ENCODE measurements around the gene VGLL4.

DNA sequence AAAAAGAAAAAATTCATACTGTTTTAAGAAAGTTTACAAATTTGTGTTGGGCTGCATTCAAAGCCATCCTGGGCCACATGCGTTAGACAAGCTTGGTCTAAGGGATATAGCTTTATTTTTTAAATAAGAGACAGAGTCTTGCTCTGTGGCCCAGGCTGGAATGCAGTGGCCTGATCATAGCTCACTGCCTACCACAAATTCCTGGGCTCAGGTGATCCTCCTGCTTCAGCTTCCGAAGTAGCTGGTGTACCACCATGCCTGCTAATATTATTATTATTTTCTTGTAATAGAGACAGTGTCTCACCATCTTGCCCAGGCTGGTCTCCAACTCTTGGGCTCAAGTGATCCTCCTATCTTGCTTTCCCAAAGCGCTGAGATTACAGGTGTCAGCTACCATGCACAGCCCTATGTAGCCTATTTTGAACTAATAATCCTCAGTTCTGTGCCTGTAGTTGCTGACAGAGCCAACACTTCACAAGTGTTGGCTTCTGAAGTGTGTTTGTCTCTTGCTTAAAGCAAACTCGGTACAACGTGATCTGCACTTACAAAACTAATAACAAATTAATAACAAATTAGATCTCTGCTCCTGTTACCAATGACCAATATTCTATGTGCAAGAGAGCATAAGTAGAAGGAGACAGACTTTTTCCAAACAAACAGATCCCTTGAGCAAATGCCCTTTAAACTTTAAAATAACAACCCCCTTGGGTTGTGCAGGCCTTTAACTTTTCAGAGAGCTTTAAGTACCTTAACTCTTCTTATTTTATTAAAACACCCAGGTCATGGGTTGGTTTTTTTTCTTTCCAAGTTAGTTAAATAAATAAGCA is 135.2 kb downstream of the VGLL4 start:
- no peak for TF ChIP-seq EZH2 (IDR thresholded peaks at IDR 0.05)
- TF ChIP-seq EZH2phosphoT487 (IDR thresholded peaks at IDR 0.05): no peak
- TF ChIP-seq, protein P1, sequence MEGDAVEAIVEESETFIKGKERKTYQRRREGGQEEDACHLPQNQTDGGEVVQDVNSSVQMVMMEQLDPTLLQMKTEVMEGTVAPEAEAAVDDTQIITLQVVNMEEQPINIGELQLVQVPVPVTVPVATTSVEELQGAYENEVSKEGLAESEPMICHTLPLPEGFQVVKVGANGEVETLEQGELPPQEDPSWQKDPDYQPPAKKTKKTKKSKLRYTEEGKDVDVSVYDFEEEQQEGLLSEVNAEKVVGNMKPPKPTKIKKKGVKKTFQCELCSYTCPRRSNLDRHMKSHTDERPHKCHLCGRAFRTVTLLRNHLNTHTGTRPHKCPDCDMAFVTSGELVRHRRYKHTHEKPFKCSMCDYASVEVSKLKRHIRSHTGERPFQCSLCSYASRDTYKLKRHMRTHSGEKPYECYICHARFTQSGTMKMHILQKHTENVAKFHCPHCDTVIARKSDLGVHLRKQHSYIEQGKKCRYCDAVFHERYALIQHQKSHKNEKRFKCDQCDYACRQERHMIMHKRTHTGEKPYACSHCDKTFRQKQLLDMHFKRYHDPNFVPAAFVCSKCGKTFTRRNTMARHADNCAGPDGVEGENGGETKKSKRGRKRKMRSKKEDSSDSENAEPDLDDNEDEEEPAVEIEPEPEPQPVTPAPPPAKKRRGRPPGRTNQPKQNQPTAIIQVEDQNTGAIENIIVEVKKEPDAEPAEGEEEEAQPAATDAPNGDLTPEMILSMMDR (IDR thresholded peaks at IDR 0.05): no peak

Measured in neural progenitor cell (in vitro differentiated cells).